K562 (cell line): ENCODE measurements around the gene ATP2B1. TPM values are rescaled to one million over a fixed set of nuclear protein-coding genes. Genes with fewer than 3 reads are reported as not detected.
A peak's percentile ranks its signal among the peaks of the same experiment; 100 is the strongest.

ENCODE experiments used
- AFF4 ChIP-seq: sonication (generic); formaldehyde crosslinking; IDR thresholded peaks from 2 replicates; pipeline ENCODE4 v1.8.0; 2023; ENCODE audit warnings: mild to moderate bottlenecking, missing genetic modification reagents
- CTBP1 ChIP-seq: fragments of 450-650 bp; IDR thresholded peaks from 2 replicates; pipeline ENCODE4 v1.6.1; 2016; ENCODE audit warnings: borderline replicate concordance
- EGR1 ChIP-seq: fragments of 450-650 bp; conservative IDR thresholded peaks from 2 replicates; pipeline ENCODE4 v1.6.1; 2017; ENCODE audit warnings: mild to moderate bottlenecking
- FOSL1 ChIP-seq: fragments of 200-800 bp; sonication (Bioruptor generic); conservative IDR thresholded peaks from 2 replicates; pipeline ENCODE4 v1.6.1; 2016; ENCODE audit warnings: missing genetic modification characterization, missing compliant biosample characterization
- FOXK2 ChIP-seq, 2 experiments: fragments of 450-650 bp; IDR thresholded peaks in 1 of 2; conservative IDR thresholded peaks in 1 of 2; 2 replicates each; pipeline ENCODE4 v1.6.1; 2016; ENCODE audit warnings: low read depth in 2 of 2, mild to moderate bottlenecking in 1 of 2
- HOMEZ ChIP-seq: fragments of 250-450 bp; sonication (Bioruptor Pico); IDR thresholded peaks from 2 replicates; pipeline ENCODE4 v1.4.0; 2020; ENCODE audit warnings: mild to moderate bottlenecking, moderate library complexity
- NFYB ChIP-seq: IDR thresholded peaks from 2 replicates; pipeline ENCODE4 v1.6.1; 2011; ENCODE audit warnings: mild to moderate bottlenecking, moderate library complexity; ENCODE audit not compliant: insufficient read length; ENCODE audit errors: extremely low read depth
- SMAD3 ChIP-seq: fragments of 450-650 bp; formaldehyde crosslinking; conservative IDR thresholded peaks from 2 replicates; pipeline ENCODE4 v1.4.0; 2020; ENCODE audit warnings: mild to moderate bottlenecking
- ZBTB12 ChIP-seq: fragments of 250-450 bp; sonication (Bioruptor Pico); IDR thresholded peaks from 2 replicates; pipeline ENCODE4 v1.4.0; 2020
- ZNF134 ChIP-seq: fragments of 250-450 bp; sonication (Bioruptor Pico); conservative IDR thresholded peaks from 2 replicates; pipeline ENCODE4 v1.4.0; 2020
- ZNF146 ChIP-seq: IDR thresholded peaks from one replicate; pipeline ENCODE4 v1.6.1; 2018; ENCODE audit warnings: missing compliant biosample characterization; ENCODE audit not compliant: unreplicated experiment
- ZNF232 ChIP-seq: sonication (generic); formaldehyde crosslinking; IDR thresholded peaks from 2 replicates; pipeline ENCODE4 v1.8.0; 2022; ENCODE audit warnings: mild to moderate bottlenecking, missing genetic modification reagents
- ZNF449 ChIP-seq: fragments of 250-450 bp; sonication (Bioruptor Pico); IDR thresholded peaks from 2 replicates; pipeline ENCODE4 v1.8.0; 2022; ENCODE audit warnings: moderate library complexity, mild to moderate bottlenecking, inconsistent platforms
- ZNF518B ChIP-seq: fragments of 250-450 bp; sonication (Bioruptor Pico); IDR thresholded peaks from 2 replicates; pipeline ENCODE4 v1.5.0; 2021; ENCODE audit warnings: mild to moderate bottlenecking, moderate library complexity
- polyA plus RNA-seq, 8 experiments: library from polyadenylated mRNA; depleted of rRNA in 4 of 8; stranded (reverse) in 5 of 8; unstranded in 3 of 8; fragments of >200 nt; fragmentation: Nextera tagmentation in 2 of 8; fragmentation: Illumina TruSeq in 1 of 8; extraction: Ambion mirVana in 2 of 8; extraction: Trizol in 1 of 8; gene quantifications; 2 replicates each; pipeline versions ENCODE4 v1.2.1 to v1.2.3, GENCODE V29; 2011 to 2014; ENCODE audit warnings: inconsistent platforms in 1 of 8, missing spikeins in 1 of 8
- total RNA-seq, 7 experiments: library from RNA; depleted of rRNA in 6 of 7; stranded (reverse); fragments of >200 nt in 6 of 7; fragmentation: Illumina TruSeq in 2 of 7; extraction: Trizol in 2 of 7; gene quantifications; 2 replicates each; pipeline versions ENCODE4 v1.2.1 to v1.2.3, GENCODE V29; 2011 to 2021; ENCODE audit warnings: low replicate concordance in 1 of 7

The ATP2B1 gene
- total and polyA plus RNA-seq, 9 of the 15 experiments (the other 6 are each of a cell fraction or from before 2014, with no cell fraction given): 8.6 to 39.0 (median 27.8) TPM

- TF ChIP-seq AFF4 (CRISPR knock-in tag): no peak
- peak; percentile 76 for TF ChIP-seq FOSL1 (tag)
- no peak for TF ChIP-seq ZNF449 (CRISPR knock-in tag)
- TF ChIP-seq ZNF518B (CRISPR knock-in tag): no peak
- no peak for TF ChIP-seq EGR1
- no peak for TF ChIP-seq ZNF146 (CRISPR knock-in tag)
- peak in 1 of 2 experiments; percentile 26; a peak in 2 of 4 replicates for TF ChIP-seq FOXK2 (conservative IDR thresholded peaks at IDR 0.05 in 1 of 2, IDR thresholded peaks at IDR 0.05 in 1 of 2; ENCODE audit: low read depth in 2 of 2)
- no peak for TF ChIP-seq ZNF232 (CRISPR knock-in tag)
- TF ChIP-seq HOMEZ (CRISPR knock-in tag): no peak
- TF ChIP-seq CTBP1: peak; percentile 26; the same call in 1 of the 2 replicates
- no peak for TF ChIP-seq NFYB
- no peak for TF ChIP-seq SMAD3 (CRISPR knock-in tag)
- no peak for TF ChIP-seq ZNF134 (CRISPR knock-in tag)
- no peak for TF ChIP-seq ZBTB12 (CRISPR knock-in tag)
Observed at GRCh38 chr12:89648211-89648930, 60.3 kb downstream of the ATP2B1 start (continued).
